ENCODE measurements around the gene NADSYN1. TPM values are rescaled to one million over a fixed set of nuclear protein-coding genes. Genes with fewer than 3 reads are reported as not detected.

The NADSYN1 gene
- total and polyA plus RNA-seq, 2 experiments from 2014 or later: 35.6 to 54.9 TPM

- no peaks in the 10 kb centered on the region for H3K9me2 ChIP-seq (ENCODE audit: insufficient read depth)
- no peak overlapping the region for H3K27ac ChIP-seq (ENCODE audit: low read depth)
- DNase-seq (ENCODE audit: low spot score): no peak
- H3K4me2 ChIP-seq: no peak overlapping the region
- no peaks in the 10 kb centered on the region; the same call in 2 of the 3 replicates for H3K9me3 Mint-ChIP-seq
- H3K4me1 Mint-ChIP-seq: 0 out of 3 replicates have a peak, but pooled peaks cover 2% of the 10 kb centered on the region
- peaks cover 55% of the 10 kb centered on the region for H3K36me3 ChIP-seq (ENCODE audit: insufficient read depth)
- H3K27me3 ChIP-seq (ENCODE audit: insufficient read depth): no peaks in the 10 kb centered on the region
- no peak for ATAC-seq
- H3K4me3 ChIP-seq: no peak overlapping the region
- H4K20me1 ChIP-seq (replicated peaks; ENCODE audit: insufficient read depth): peaks cover 20% of the 10 kb centered on the region
- no peaks in the 10 kb centered on the region for H3K4me1 ChIP-seq (ENCODE audit: insufficient read depth)
- H3K36me3 Mint-ChIP-seq (ENCODE audit: low read depth): peaks cover 85% of the 10 kb centered on the region
- peaks cover 4% of the 10 kb centered on the region for H3K79me2 ChIP-seq (replicated peaks; ENCODE audit: insufficient read depth)
- no peak overlapping the region for H3K27ac Mint-ChIP-seq
- H3F3A ChIP-seq (replicated peaks; ENCODE audit: low read depth): no peaks in the 10 kb centered on the region
- no peak overlapping the region for H3K4me3 Mint-ChIP-seq
- no peak overlapping the region for H2AFZ ChIP-seq
- TF ChIP-seq POLR2AphosphoS5 (IDR thresholded peaks at IDR 0.05; ENCODE audit: low read depth) (no peak), JUNB (IDR thresholded peaks at IDR 0.05; ENCODE audit: unreplicated experiment) (no peak), STAT1 (IDR thresholded peaks at IDR 0.05; ENCODE audit: unreplicated experiment) (no peak), EZH2phosphoT487 (IDR thresholded peaks at IDR 0.05; ENCODE audit: unreplicated experiment) (no peak), EZH2 (IDR thresholded peaks at IDR 0.05; ENCODE audit: low read depth, unreplicated experiment) (no peak), ZNF114 (CRISPR knock-in tag; IDR thresholded peaks at IDR 0.05) (no peak), NANOG (IDR thresholded peaks at IDR 0.05; ENCODE audit: borderline replicate concordance) (no peak), CREB1 (CRISPR knock-in tag; IDR thresholded peaks at IDR 0.05; ENCODE audit: low read depth) (no peak), ZNF331 (CRISPR knock-in tag; IDR thresholded peaks at IDR 0.05; ENCODE audit: low read depth) (no peak), CTCF (conservative IDR thresholded peaks at IDR 0.05; ENCODE audit: low read depth in 2 of 2) (no peak)
- TF ChIP-seq, protein P1, sequence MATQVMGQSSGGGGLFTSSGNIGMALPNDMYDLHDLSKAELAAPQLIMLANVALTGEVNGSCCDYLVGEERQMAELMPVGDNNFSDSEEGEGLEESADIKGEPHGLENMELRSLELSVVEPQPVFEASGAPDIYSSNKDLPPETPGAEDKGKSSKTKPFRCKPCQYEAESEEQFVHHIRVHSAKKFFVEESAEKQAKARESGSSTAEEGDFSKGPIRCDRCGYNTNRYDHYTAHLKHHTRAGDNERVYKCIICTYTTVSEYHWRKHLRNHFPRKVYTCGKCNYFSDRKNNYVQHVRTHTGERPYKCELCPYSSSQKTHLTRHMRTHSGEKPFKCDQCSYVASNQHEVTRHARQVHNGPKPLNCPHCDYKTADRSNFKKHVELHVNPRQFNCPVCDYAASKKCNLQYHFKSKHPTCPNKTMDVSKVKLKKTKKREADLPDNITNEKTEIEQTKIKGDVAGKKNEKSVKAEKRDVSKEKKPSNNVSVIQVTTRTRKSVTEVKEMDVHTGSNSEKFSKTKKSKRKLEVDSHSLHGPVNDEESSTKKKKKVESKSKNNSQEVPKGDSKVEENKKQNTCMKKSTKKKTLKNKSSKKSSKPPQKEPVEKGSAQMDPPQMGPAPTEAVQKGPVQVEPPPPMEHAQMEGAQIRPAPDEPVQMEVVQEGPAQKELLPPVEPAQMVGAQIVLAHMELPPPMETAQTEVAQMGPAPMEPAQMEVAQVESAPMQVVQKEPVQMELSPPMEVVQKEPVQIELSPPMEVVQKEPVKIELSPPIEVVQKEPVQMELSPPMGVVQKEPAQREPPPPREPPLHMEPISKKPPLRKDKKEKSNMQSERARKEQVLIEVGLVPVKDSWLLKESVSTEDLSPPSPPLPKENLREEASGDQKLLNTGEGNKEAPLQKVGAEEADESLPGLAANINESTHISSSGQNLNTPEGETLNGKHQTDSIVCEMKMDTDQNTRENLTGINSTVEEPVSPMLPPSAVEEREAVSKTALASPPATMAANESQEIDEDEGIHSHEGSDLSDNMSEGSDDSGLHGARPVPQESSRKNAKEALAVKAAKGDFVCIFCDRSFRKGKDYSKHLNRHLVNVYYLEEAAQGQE (IDR thresholded peaks at IDR 0.05; ENCODE audit: unreplicated experiment): no peak
- TF ChIP-seq, protein P2, sequence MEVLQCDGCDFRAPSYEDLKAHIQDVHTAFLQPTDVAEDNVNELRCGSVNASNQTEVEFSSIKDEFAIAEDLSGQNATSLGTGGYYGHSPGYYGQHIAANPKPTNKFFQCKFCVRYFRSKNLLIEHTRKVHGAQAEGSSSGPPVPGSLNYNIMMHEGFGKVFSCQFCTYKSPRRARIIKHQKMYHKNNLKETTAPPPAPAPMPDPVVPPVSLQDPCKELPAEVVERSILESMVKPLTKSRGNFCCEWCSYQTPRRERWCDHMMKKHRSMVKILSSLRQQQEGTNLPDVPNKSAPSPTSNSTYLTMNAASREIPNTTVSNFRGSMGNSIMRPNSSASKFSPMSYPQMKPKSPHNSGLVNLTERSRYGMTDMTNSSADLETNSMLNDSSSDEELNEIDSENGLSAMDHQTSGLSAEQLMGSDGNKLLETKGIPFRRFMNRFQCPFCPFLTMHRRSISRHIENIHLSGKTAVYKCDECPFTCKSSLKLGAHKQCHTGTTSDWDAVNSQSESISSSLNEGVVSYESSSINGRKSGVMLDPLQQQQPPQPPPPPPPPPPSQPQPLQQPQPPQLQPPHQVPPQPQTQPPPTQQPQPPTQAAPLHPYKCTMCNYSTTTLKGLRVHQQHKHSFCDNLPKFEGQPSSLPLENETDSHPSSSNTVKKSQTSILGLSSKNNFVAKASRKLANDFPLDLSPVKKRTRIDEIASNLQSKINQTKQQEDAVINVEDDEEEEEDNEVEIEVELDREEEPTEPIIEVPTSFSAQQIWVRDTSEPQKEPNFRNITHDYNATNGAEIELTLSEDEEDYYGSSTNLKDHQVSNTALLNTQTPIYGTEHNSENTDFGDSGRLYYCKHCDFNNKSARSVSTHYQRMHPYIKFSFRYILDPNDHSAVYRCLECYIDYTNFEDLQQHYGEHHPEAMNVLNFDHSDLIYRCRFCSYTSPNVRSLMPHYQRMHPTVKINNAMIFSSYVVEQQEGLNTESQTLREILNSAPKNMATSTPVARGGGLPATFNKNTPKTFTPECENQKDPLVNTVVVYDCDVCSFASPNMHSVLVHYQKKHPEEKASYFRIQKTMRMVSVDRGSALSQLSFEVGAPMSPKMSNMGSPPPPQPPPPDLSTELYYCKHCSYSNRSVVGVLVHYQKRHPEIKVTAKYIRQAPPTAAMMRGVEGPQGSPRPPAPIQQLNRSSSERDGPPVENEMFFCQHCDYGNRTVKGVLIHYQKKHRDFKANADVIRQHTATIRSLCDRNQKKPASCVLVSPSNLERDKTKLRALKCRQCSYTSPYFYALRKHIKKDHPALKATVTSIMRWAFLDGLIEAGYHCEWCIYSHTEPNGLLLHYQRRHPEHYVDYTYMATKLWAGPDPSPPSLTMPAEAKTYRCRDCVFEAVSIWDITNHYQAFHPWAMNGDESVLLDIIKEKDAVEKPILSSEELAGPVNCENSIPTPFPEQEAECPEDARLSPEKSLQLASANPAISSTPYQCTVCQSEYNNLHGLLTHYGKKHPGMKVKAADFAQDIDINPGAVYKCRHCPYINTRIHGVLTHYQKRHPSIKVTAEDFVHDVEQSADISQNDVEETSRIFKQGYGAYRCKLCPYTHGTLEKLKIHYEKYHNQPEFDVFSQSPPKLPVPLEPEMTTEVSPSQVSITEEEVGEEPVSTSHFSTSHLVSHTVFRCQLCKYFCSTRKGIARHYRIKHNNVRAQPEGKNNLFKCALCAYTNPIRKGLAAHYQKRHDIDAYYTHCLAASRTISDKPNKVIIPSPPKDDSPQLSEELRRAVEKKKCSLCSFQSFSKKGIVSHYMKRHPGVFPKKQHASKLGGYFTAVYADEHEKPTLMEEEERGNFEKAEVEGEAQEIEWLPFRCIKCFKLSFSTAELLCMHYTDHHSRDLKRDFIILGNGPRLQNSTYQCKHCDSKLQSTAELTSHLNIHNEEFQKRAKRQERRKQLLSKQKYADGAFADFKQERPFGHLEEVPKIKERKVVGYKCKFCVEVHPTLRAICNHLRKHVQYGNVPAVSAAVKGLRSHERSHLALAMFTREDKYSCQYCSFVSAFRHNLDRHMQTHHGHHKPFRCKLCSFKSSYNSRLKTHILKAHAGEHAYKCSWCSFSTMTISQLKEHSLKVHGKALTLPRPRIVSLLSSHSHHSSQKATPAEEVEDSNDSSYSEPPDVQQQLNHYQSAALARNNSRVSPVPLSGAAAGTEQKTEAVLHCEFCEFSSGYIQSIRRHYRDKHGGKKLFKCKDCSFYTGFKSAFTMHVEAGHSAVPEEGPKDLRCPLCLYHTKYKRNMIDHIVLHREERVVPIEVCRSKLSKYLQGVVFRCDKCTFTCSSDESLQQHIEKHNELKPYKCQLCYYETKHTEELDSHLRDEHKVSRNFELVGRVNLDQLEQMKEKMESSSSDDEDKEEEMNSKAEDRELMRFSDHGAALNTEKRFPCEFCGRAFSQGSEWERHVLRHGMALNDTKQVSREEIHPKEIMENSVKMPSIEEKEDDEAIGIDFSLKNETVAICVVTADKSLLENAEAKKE (CRISPR knock-in tag; IDR thresholded peaks at IDR 0.05): no peak
- TF ChIP-seq, protein P3, sequence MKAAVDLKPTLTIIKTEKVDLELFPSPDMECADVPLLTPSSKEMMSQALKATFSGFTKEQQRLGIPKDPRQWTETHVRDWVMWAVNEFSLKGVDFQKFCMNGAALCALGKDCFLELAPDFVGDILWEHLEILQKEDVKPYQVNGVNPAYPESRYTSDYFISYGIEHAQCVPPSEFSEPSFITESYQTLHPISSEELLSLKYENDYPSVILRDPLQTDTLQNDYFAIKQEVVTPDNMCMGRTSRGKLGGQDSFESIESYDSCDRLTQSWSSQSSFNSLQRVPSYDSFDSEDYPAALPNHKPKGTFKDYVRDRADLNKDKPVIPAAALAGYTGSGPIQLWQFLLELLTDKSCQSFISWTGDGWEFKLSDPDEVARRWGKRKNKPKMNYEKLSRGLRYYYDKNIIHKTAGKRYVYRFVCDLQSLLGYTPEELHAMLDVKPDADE (IDR thresholded peaks at IDR 0.05): no peak
- H3K27me3 Mint-ChIP-seq (ENCODE audit: insufficient read depth, low read depth, poor library complexity): peaks cover 2% of the 10 kb centered on the region
Observed at GRCh38 chr11:71440021-71440755, 12.8 kb upstream of the NADSYN1 start.

Data from GM23338 (cell line).